BLaER1 treated with 17β-estradiol and CSF1 and Interleukin-3, amounts not matched to agents 10 nM and 100 nM (cell line): ENCODE data around the gene CTNNA1.
"Not testable (repeated sequence)": the region's sequence is repeated elsewhere in the genome, so short reads cannot be mapped to it uniquely, and the experiment has no call there.

Experiments
- H3K27ac ChIP-seq, 11 experiments: shearing (Covaris generic); formaldehyde crosslinking; 2 replicates each; pipeline ENCODE4 v1.8.1; 2022
- H3K27me3 ChIP-seq, 11 experiments: shearing (Covaris generic); formaldehyde crosslinking; 2 replicates each; pipeline ENCODE4 v1.8.1; 2022
- H3K36me3 ChIP-seq, 11 experiments: shearing (Covaris generic); formaldehyde crosslinking; 2 replicates each; pipeline ENCODE4 v1.8.1; 2022
- H3K4me1 ChIP-seq, 10 experiments: shearing (Covaris generic); formaldehyde crosslinking; 2 replicates each; pipeline ENCODE4 v1.8.1; 2022
- H3K4me2 ChIP-seq, 11 experiments: shearing (Covaris generic); formaldehyde crosslinking; 2 replicates each; pipeline ENCODE4 v1.8.1; 2022
- H3K4me3 ChIP-seq, 10 experiments: shearing (Covaris generic); formaldehyde crosslinking; 2 replicates each; pipeline ENCODE4 v1.8.1; 2022
- H3K9ac ChIP-seq, 11 experiments: shearing (Covaris generic); formaldehyde crosslinking; 2 replicates each; pipeline ENCODE4 v1.8.1; 2022
- H3K9me3 ChIP-seq, 11 experiments: shearing (Covaris generic); formaldehyde crosslinking; replicated peaks in 1 of 11; 2 replicates each; pipeline ENCODE4 v1.8.1; 2022
- H4K20me1 ChIP-seq, 11 experiments: shearing (Covaris generic); formaldehyde crosslinking; 2 replicates each; pipeline ENCODE4 v1.8.1; 2022
- Cebpa-rat ChIP-seq, 11 experiments: shearing (Covaris generic); IDR thresholded peaks; 2 replicates each; pipeline ENCODE4 v1.8.1; 2022

Gene CTNNA1

DNA sequence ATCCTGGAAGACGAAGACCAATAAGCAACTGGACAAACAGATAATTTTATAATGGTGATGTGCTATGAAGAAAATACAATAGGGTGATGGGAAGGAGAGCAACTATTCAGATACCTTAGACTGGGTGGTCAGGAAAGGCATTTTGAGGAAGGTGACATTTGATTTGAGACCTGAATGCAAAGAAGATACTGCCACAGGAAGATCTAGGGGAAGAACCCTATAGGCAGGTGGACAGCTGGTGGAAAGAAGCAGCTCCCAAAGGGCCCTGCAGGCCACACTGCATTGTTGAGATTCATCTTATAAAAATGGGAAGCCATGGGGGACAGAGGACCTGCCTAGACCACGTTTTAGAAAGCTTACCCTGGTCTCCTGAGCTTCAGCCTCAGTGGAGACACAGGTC is 19.7 kb upstream of the CTNNA1 start:
- H3K9ac ChIP-seq: no peak overlapping the region
- no peak overlapping the region for H3K4me2 ChIP-seq
- H3K27ac ChIP-seq: no peak overlapping the region
- peaks cover 0 to 10% (median 7%) of the 10 kb centered on the region in 10 experiments; a peak in 10 of 20 replicates for H3K4me1 ChIP-seq
- no peaks in the 10 kb centered on the region for H4K20me1 ChIP-seq
- H3K36me3 ChIP-seq: no peaks in the 10 kb centered on the region
- H3K9me3 ChIP-seq: peaks cover 0 to 9% (median 5%) of the 10 kb centered on the region in 11 experiments; a peak in 12 of 22 replicates
- TF ChIP-seq Cebpa-rat (IDR thresholded peaks at IDR 0.05): no peak
- H3K27me3 ChIP-seq: no peaks in the 10 kb centered on the region
- H3K4me3 ChIP-seq: no peak overlapping the region

DNA sequence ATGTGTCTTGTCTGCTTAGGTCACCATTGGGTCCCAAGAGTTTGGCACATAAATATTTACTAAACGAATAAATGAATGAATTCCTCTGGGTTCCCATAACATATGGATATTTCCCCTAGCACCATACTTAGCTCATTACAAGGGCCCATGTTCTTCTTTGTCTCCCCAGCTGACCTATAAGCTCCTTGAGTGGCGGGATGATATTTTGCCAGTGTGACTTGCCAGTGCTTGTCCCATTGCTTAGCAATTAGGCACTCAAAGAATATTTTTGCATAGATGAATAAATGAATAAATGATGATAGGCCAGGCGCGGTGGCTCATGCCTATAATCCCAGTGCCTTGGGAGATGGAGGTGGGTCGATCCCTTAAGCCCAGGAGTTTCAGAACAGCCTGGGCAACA is 16.9 kb upstream of the CTNNA1 start:
- Histone ChIP-seq H3K4me3 (no peak overlapping the region), H3K27me3 (no peaks in the 10 kb centered on the region)

GRCh38 chr5:138737494-138738265 is 15.5 kb upstream of the CTNNA1 start:
- Histone ChIP-seq H3K9me3 (peaks cover 0 to 9% (median 5%) of the 10 kb centered on the region in 11 experiments; a peak in 12 of 22 replicates), H4K20me1 (no peaks in the 10 kb centered on the region), H3K27me3 (no peaks in the 10 kb centered on the region), H3K36me3 (no peaks in the 10 kb centered on the region), H3K9ac (no peak overlapping the region), H3K27ac (no peak overlapping the region), H3K4me1 (peaks cover 27 to 40% (median 36%) of the 10 kb centered on the region in 10 experiments), H3K4me2 (no peak overlapping the region), H3K4me3 (no peak overlapping the region)
- no peak for TF ChIP-seq Cebpa-rat (IDR thresholded peaks at IDR 0.05)

More for the DNA sequence above, 16.9 kb upstream of the CTNNA1 start:
- peaks cover 14 to 26% (median 22%) of the 10 kb centered on the region in 10 experiments for H3K4me1 ChIP-seq
- no peak overlapping the region for H3K9ac ChIP-seq
- no peak for TF ChIP-seq Cebpa-rat (IDR thresholded peaks at IDR 0.05)
- H3K4me2 ChIP-seq: peak overlapping the region in 2 of 11 experiments; percentile 31 to 52; a peak in 1 of 22 replicates
- H3K36me3 ChIP-seq: no peaks in the 10 kb centered on the region
- H3K9me3 ChIP-seq: peaks cover 0 to 9% (median 5%) of the 10 kb centered on the region in 11 experiments; a peak in 12 of 22 replicates
- no peaks in the 10 kb centered on the region for H4K20me1 ChIP-seq
- H3K27ac ChIP-seq: no peak overlapping the region; a peak in 1 of 22 replicates

DNA sequence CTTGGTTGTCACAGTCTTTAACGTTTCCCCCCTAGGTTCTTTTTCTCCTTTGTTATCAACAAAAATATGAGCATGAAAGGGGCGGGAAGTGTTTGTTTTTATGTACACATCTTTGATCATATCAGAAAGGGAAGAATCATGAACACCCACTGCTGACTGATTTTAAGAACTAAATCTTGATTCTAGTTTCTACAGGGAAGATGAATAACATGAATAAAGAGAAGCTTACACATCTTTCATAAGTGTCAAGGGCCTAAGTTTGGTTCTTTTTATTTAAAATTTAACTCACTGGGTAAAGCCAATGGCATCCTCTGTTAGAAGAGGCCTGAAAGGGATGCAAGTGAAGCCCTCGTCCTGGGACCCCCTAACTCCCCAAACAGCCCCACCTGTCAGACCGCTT is 14.8 kb upstream of the CTNNA1 start:
- no peak for TF ChIP-seq Cebpa-rat (IDR thresholded peaks at IDR 0.05)
- Histone ChIP-seq H3K4me2 (no peak overlapping the region), H3K9me3 (peaks cover 0 to 9% (median 5%) of the 10 kb centered on the region in 11 experiments; a peak in 12 of 22 replicates), H3K27me3 (no peaks in the 10 kb centered on the region), H3K9ac (no peak overlapping the region), H4K20me1 (no peaks in the 10 kb centered on the region), H3K4me3 (no peak overlapping the region), H3K4me1 (peaks cover 30 to 47% (median 42%) of the 10 kb centered on the region in 10 experiments), H3K27ac (no peak overlapping the region), H3K36me3 (no peaks in the 10 kb centered on the region)

DNA sequence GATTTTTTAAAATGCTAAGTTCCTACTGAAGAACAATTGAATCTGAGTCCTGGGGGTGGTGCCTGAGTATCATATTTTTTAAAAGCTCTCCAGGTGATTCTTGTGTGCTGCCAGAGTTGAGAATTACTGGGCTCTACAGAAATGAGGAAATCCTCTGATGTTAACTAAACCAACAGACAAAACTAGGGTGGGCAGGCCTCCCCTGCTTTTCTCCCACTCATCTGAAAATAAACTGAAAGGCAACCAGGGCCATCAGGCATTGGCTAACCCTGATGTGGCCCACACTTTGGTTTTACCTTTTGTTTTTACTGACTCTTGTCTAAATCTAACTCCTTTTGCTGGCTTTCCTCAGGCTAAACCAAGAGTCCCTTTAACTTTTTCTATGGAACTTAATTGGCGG is 13.3 kb upstream of the CTNNA1 start:
- Histone ChIP-seq H4K20me1 (no peaks in the 10 kb centered on the region), H3K27me3 (no peaks in the 10 kb centered on the region), H3K4me1 (peaks cover 30 to 49% (median 43%) of the 10 kb centered on the region in 10 experiments), H3K9me3 (peaks cover 0 to 4% (median 0%) of the 10 kb centered on the region in 11 experiments; a peak in 3 of 22 replicates), H3K4me2 (peak overlapping the region in 10 of 11 experiments; percentile 45 to 87 (median 70); a peak in 15 of 22 replicates), H3K27ac (peak overlapping the region in 2 of 11 experiments; percentile 2 to 43; a peak in 3 of 22 replicates), H3K9ac (no peak overlapping the region), H3K4me3 (no peak overlapping the region), H3K36me3 (no peaks in the 10 kb centered on the region)
- TF ChIP-seq Cebpa-rat (IDR thresholded peaks at IDR 0.05): no peak

GRCh38 chr5:138743484-138743883 is 9.7 kb upstream of the CTNNA1 start:
- TF ChIP-seq Cebpa-rat (IDR thresholded peaks at IDR 0.05): no peak
- H3K36me3 ChIP-seq: no peaks in the 10 kb centered on the region
- no peaks in the 10 kb centered on the region for H3K9me3 ChIP-seq
- peaks cover 30 to 40% (median 36%) of the 10 kb centered on the region in 10 experiments for H3K4me1 ChIP-seq
- H3K27ac ChIP-seq: peak overlapping the region in 2 of 11 experiments; percentile 58 to 70; a peak in 2 of 22 replicates
- peak overlapping the region in 5 of 11 experiments; percentile 63 to 87 (median 79); a peak in 5 of 22 replicates for H3K4me2 ChIP-seq
- no peak overlapping the region for H3K9ac ChIP-seq
- H4K20me1 ChIP-seq: no peaks in the 10 kb centered on the region
- H3K4me3 ChIP-seq: no peak overlapping the region
- H3K27me3 ChIP-seq: no peaks in the 10 kb centered on the region

DNA sequence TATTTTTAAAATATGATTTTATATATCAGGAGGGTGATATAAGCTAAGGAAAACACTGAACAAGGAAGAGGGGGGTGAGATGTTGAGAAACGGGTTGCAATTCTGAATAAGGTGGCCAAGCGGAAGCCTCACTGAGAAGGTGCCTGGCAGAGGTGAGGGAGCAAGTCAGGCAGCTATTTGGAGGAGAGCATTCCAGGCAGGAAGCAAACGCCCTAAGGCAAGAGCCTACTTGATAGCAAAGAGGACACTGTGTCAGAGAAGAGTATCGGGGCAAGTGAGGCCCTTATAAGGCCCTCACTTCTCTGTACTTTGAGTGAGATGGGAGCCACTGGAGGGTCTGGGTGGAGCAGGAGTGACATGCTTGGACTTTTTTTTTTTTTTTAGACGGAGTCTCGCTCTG is 8.0 kb upstream of the CTNNA1 start:
- Histone ChIP-seq H3K4me2 (no peak overlapping the region), H3K27me3 (no peaks in the 10 kb centered on the region), H4K20me1 (no peaks in the 10 kb centered on the region), H3K4me3 (no peak overlapping the region), H3K4me1 (peaks cover 26 to 34% (median 30%) of the 10 kb centered on the region in 10 experiments), H3K27ac (no peak overlapping the region), H3K9ac (no peak overlapping the region), H3K9me3 (no peaks in the 10 kb centered on the region), H3K36me3 (no peaks in the 10 kb centered on the region)
- TF ChIP-seq Cebpa-rat (IDR thresholded peaks at IDR 0.05): no peak

- Histone ChIP-seq H3K9me3 (no peaks in the 10 kb centered on the region), H4K20me1 (peaks cover 0 to 3% (median under 1%) of the 10 kb centered on the region in 11 experiments; a peak in 7 of 22 replicates), H3K27ac (no peak overlapping the region), H3K4me2 (no peak overlapping the region), H3K4me3 (no peak overlapping the region), H3K36me3 (no peaks in the 10 kb centered on the region), H3K4me1 (peaks cover 0 to 14% (median 11%) of the 10 kb centered on the region in 10 experiments; a peak in 15 of 20 replicates), H3K9ac (no peak overlapping the region), H3K27me3 (no peaks in the 10 kb centered on the region)
- no peak for TF ChIP-seq Cebpa-rat (IDR thresholded peaks at IDR 0.05)
Measured at GRCh38 chr5:138748630-138749081, 4.6 kb upstream of the CTNNA1 start.

GRCh38 chr5:138751344-138751743 is 1.9 kb upstream of the CTNNA1 start:
- Histone ChIP-seq H3K4me2 (peak overlapping the region in 2 of 11 experiments; percentile 19 to 41; a peak in 2 of 22 replicates), H3K36me3 (peaks cover 0 to 18% (median 16%) of the 10 kb centered on the region in 11 experiments; a peak in 14 of 22 replicates), H4K20me1 (peaks cover 22 to 30% (median 28%) of the 10 kb centered on the region in 11 experiments), H3K4me1 (peaks cover 21 to 36% (median 31%) of the 10 kb centered on the region in 10 experiments)
- H3K27me3 ChIP-seq, H3K27ac ChIP-seq, H3K9me3 ChIP-seq, H3K4me3 ChIP-seq, H3K9ac ChIP-seq: not testable (repeated sequence)
